K562 (cell line): ENCODE data around the gene CYB5D1. TPM values are rescaled to one million over a fixed set of nuclear protein-coding genes. Genes with fewer than 3 reads are reported as not detected.

Source experiments
- CBFA2T3 ChIP-seq: fragments of 450-650 bp; IDR thresholded peaks from 2 replicates; pipeline ENCODE4 v1.6.1; 2017
- DMBX1 ChIP-seq: fragments of 250-450 bp; sonication (Bioruptor Pico); IDR thresholded peaks from 2 replicates; pipeline ENCODE4 v1.8.0; 2022; ENCODE audit warnings: inconsistent platforms, mild to moderate bottlenecking, moderate library complexity, borderline replicate concordance
- DNMT1 ChIP-seq: fragments of 450-650 bp; IDR thresholded peaks from 2 replicates; pipeline ENCODE4 v1.6.1; 2016; ENCODE audit warnings: antibody characterized with exemption, mild to moderate bottlenecking
- FOSL1 ChIP-seq: fragments of 200-800 bp; sonication (Bioruptor generic); conservative IDR thresholded peaks from 2 replicates; pipeline ENCODE4 v1.6.1; 2016; ENCODE audit warnings: missing genetic modification characterization, missing compliant biosample characterization
- GTF2F1 ChIP-seq: IDR thresholded peaks from 2 replicates; pipeline ENCODE4 v1.6.1; 2011; ENCODE audit warnings: low read depth, low read length, improper control_type of control experiment
- KAT2B ChIP-seq: IDR thresholded peaks from one replicate; pipeline ENCODE4 v1.6.1; 2012; ENCODE audit warnings: low read depth, mild to moderate bottlenecking, control low read depth, inconsistent platforms, low read length, moderate library complexity
- KHSRP ChIP-seq: fragments of 450-650 bp; IDR thresholded peaks from 2 replicates; pipeline ENCODE4 v1.6.1; 2017
- MAFG ChIP-seq: fragments of 450-650 bp; conservative IDR thresholded peaks from 2 replicates; pipeline ENCODE4 v1.6.1; 2016; ENCODE audit warnings: missing genetic modification characterization, missing compliant biosample characterization
- MCM5 ChIP-seq: fragments of 450-650 bp; IDR thresholded peaks from 2 replicates; pipeline ENCODE4 v1.6.1; 2016; ENCODE audit warnings: low read depth
- POLR2A ChIP-seq: fragments of 450-650 bp; conservative IDR thresholded peaks from 2 replicates; pipeline ENCODE4 v1.6.1; 2016
- PTBP1 ChIP-seq: fragments of 200-400 bp; formaldehyde crosslinking; IDR thresholded peaks from 2 replicates; pipeline ENCODE4 v1.6.1; 2017; ENCODE audit warnings: low read depth, low read length
- RAD21 ChIP-seq, 2 experiments: fragments of 250-450 bp in 1 of 2; fragments of 450-650 bp in 1 of 2; sonication (Bioruptor Pico) in 1 of 2; formaldehyde crosslinking in 1 of 2; IDR thresholded peaks in 1 of 2; conservative IDR thresholded peaks in 1 of 2; 2 replicates each; pipeline versions ENCODE4 v1.4.0 to v1.8.0; 2020 to 2022; ENCODE audit warnings: mild to moderate bottlenecking in 2 of 2, moderate library complexity in 1 of 2
- RBM17 ChIP-seq: fragments of 200-400 bp; formaldehyde crosslinking; IDR thresholded peaks from 2 replicates; pipeline ENCODE4 v1.6.1; 2017; ENCODE audit warnings: low read depth, mild to moderate bottlenecking, low read length, borderline replicate concordance
- RNF2 ChIP-seq: sonication (generic); IDR thresholded peaks from 2 replicates; pipeline ENCODE4 v1.6.1; 2016
- SAP30 ChIP-seq: fragments of 200-600 bp; sonication (generic); IDR thresholded peaks from 2 replicates; pipeline ENCODE4 v1.6.1; 2012; ENCODE audit warnings: borderline replicate concordance, low read depth, mild to moderate bottlenecking, moderate library complexity, low read length, control low read depth, inconsistent platforms; ENCODE audit not compliant: insufficient read depth, poor library complexity, severe bottlenecking
- SMARCC2 ChIP-seq: fragments of 450-650 bp; IDR thresholded peaks from 2 replicates; pipeline ENCODE4 v1.6.1; 2017; ENCODE audit warnings: antibody characterized with exemption, moderate library complexity, mild to moderate bottlenecking, low read depth
- SRSF3 ChIP-seq: fragments of 200-400 bp; formaldehyde crosslinking; IDR thresholded peaks from 2 replicates; pipeline ENCODE4 v1.6.1; 2016; ENCODE audit warnings: mild to moderate bottlenecking, low read length, moderate library complexity; ENCODE audit not compliant: insufficient read depth
- STAT5A ChIP-seq: IDR thresholded peaks from 2 replicates; pipeline ENCODE4 v1.6.1; 2012; ENCODE audit warnings: low read length, inconsistent platforms, borderline replicate concordance
- TEAD1 ChIP-seq, 2 experiments: fragments of 450-650 bp in 1 of 2; sonication (generic) in 1 of 2; formaldehyde crosslinking; IDR thresholded peaks; 2 replicates each; pipeline versions ENCODE4 v1.4.0 to v1.8.0; 2020 to 2022; ENCODE audit warnings: mild to moderate bottlenecking in 2 of 2, missing genetic modification reagents in 1 of 2
- ZBTB17 ChIP-seq: fragments of 450-650 bp; formaldehyde crosslinking; IDR thresholded peaks from 2 replicates; pipeline ENCODE4 v1.4.0; 2020; ENCODE audit warnings: mild to moderate bottlenecking
- ZEB2 ChIP-seq: fragments of 450-650 bp; IDR thresholded peaks from 2 replicates; pipeline ENCODE4 v1.6.1; 2016
- ZNF184 ChIP-seq: sonication (generic); formaldehyde crosslinking; IDR thresholded peaks from 2 replicates; pipeline ENCODE4 v1.5.0; 2020; ENCODE audit warnings: missing genetic modification reagents
- ZNF408 ChIP-seq: fragments of 250-450 bp; sonication (Bioruptor Pico); IDR thresholded peaks from 2 replicates; pipeline ENCODE4 v1.4.0; 2020; ENCODE audit warnings: low read depth, mild to moderate bottlenecking, moderate library complexity
- ZNF75A ChIP-seq: fragments of 450-650 bp; formaldehyde crosslinking; IDR thresholded peaks from 2 replicates; pipeline ENCODE4 v1.4.0; 2020; ENCODE audit warnings: mild to moderate bottlenecking
- polyA plus RNA-seq, 8 experiments: library from polyadenylated mRNA; depleted of rRNA in 4 of 8; stranded (reverse) in 5 of 8; unstranded in 3 of 8; fragments of >200 nt; fragmentation: Nextera tagmentation in 2 of 8; fragmentation: Illumina TruSeq in 1 of 8; extraction: Ambion mirVana in 2 of 8; extraction: Trizol in 1 of 8; gene quantifications; 2 replicates each; pipeline versions ENCODE4 v1.2.1 to v1.2.3, GENCODE V29; 2011 to 2014; ENCODE audit warnings: inconsistent platforms in 1 of 8, missing spikeins in 1 of 8
- total RNA-seq, 7 experiments: library from RNA; depleted of rRNA in 6 of 7; stranded (reverse); fragments of >200 nt in 6 of 7; fragmentation: Illumina TruSeq in 2 of 7; extraction: Trizol in 2 of 7; gene quantifications; 2 replicates each; pipeline versions ENCODE4 v1.2.1 to v1.2.3, GENCODE V29; 2011 to 2021; ENCODE audit warnings: low replicate concordance in 1 of 7
- TF ChIP-seq, protein P1 (sequence below): fragments of 450-650 bp; IDR thresholded peaks from 2 replicates; pipeline ENCODE4 v1.6.1; 2016; ENCODE audit warnings: low read depth, mild to moderate bottlenecking, moderate library complexity
- TF ChIP-seq, protein P2 (sequence below): fragments of 250-450 bp; sonication (Bioruptor Pico); IDR thresholded peaks from 2 replicates; pipeline ENCODE4 v1.5.0; 2021
- TF ChIP-seq, protein P3 (sequence below): IDR thresholded peaks from 2 replicates; pipeline ENCODE4 v1.6.1; 2014; ENCODE audit warnings: antibody characterized with exemption
- TF ChIP-seq, protein P4 (sequence below): fragments of 250-450 bp; sonication (Bioruptor Pico); IDR thresholded peaks from 2 replicates; pipeline ENCODE4 v1.9.0; 2021; ENCODE audit warnings: mild to moderate bottlenecking

CYB5D1 gene
- total and polyA plus RNA-seq, 9 of the 15 experiments (the other 6 are each of a cell fraction or from before 2014, with no cell fraction given) = 2.4 to 7.9 (median 5.7) TPM

DNA sequence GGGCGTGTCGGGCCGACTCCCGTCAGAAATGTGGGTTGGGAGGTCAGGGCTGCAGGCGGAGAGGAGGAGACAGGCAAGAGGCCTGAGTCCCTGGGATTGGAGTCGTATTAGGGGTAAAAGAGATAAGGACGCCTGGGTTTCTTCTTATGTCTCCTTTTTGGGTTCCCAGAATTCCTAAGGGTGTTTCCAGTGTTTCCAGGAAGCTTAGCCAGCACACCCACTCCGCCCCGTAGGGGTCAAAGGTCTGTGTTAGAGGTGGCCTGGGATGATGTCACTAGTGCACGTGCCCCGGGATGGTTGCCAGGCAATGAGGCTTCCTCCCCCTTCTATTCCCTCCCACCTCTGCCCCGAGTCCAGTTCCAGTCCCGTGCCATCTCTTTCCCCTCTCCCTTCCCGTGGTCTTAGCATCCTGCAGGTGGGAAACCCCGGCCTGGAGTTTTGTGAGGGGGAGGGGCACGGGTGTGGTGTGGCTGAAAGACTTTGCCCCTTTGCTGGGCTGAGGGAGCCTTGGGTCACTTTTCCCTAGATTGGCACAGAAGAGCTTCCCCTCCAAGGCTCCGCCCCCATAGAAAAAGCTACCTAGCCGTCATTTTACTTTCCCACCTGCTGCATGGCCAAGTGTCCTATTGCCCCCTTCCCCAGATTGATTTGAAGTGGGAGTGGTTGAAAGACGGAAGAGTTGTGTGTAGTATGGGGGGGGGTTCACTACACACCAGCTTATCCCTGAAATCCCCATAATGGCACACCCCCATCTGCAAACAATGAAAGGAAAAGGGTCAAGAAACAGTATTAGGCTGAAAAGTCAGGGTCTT, 21.0 kb upstream of the CYB5D1 start (continued):
- no peak for TF ChIP-seq RBM17
- TF ChIP-seq ZEB2 = peak; percentile 55; the same call in 1 of the 2 replicates
- no peak for TF ChIP-seq TEAD1 (CRISPR knock-in tag; IDR thresholded peaks at IDR 0.05)
- no peak for TF ChIP-seq DNMT1
- peak; percentile 57 for TF ChIP-seq FOSL1 (tag)
- no peak for TF ChIP-seq RAD21 (CRISPR knock-in tag; conservative IDR thresholded peaks at IDR 0.05 in 1 of 2, IDR thresholded peaks at IDR 0.05 in 1 of 2)
- TF ChIP-seq, protein P1, sequence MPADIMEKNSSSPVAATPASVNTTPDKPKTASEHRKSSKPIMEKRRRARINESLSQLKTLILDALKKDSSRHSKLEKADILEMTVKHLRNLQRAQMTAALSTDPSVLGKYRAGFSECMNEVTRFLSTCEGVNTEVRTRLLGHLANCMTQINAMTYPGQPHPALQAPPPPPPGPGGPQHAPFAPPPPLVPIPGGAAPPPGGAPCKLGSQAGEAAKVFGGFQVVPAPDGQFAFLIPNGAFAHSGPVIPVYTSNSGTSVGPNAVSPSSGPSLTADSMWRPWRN = peak; percentile 84
- no peak for TF ChIP-seq SRSF3
- TF ChIP-seq SMARCC2 = no peak
- TF ChIP-seq, protein P2, sequence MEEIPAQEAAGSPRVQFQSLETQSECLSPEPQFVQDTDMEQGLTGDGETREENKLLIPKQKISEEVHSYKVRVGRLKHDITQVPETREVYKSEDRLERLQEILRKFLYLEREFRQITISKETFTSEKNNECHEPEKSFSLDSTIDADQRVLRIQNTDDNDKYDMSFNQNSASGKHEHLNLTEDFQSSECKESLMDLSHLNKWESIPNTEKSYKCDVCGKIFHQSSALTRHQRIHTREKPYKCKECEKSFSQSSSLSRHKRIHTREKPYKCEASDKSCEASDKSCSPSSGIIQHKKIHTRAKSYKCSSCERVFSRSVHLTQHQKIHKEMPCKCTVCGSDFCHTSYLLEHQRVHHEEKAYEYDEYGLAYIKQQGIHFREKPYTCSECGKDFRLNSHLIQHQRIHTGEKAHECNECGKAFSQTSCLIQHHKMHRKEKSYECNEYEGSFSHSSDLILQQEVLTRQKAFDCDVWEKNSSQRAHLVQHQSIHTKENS (CRISPR knock-in tag) = no peak
- no peak for TF ChIP-seq ZNF184 (CRISPR knock-in tag)
- peak; percentile 65 for TF ChIP-seq STAT5A
- no peak for TF ChIP-seq PTBP1
- no peak for TF ChIP-seq DMBX1 (CRISPR knock-in tag)
- TF ChIP-seq KAT2B = no peak
- TF ChIP-seq ZNF408 (CRISPR knock-in tag) = no peak
- no peak for TF ChIP-seq MCM5
- TF ChIP-seq, protein P3, sequence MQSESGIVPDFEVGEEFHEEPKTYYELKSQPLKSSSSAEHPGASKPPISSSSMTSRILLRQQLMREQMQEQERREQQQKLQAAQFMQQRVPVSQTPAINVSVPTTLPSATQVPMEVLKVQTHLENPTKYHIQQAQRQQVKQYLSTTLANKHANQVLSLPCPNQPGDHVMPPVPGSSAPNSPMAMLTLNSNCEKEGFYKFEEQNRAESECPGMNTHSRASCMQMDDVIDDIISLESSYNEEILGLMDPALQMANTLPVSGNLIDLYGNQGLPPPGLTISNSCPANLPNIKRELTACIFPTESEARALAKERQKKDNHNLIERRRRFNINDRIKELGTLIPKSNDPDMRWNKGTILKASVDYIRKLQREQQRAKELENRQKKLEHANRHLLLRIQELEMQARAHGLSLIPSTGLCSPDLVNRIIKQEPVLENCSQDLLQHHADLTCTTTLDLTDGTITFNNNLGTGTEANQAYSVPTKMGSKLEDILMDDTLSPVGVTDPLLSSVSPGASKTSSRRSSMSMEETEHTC = peak; percentile 84
- TF ChIP-seq SAP30 = peak; percentile 23
- TF ChIP-seq, protein P4, sequence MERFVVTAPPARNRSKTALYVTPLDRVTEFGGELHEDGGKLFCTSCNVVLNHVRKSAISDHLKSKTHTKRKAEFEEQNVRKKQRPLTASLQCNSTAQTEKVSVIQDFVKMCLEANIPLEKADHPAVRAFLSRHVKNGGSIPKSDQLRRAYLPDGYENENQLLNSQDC (CRISPR knock-in tag) = no peak
- no peak for TF ChIP-seq MAFG
- TF ChIP-seq ZNF75A = no peak
- TF ChIP-seq POLR2A = no peak
- no peak for TF ChIP-seq GTF2F1
- no peak for TF ChIP-seq KHSRP
- TF ChIP-seq RNF2 = peak; percentile 98
- no peak for TF ChIP-seq ZBTB17
- peak; percentile 40 for TF ChIP-seq CBFA2T3
